SK-N-SH (cell line): ENCODE results near the gene ZNF462. TPM values are rescaled to one million over a fixed set of nuclear protein-coding genes. Genes with fewer than 3 reads are reported as not detected.

ENCODE experiments used
- CTCF ChIA-PET: fragments of 300-600, 350-600 bp; formaldehyde crosslinking; extraction: SDS; loops from one replicate; lab custom pipeline; 2021; lab: Yijun Ruan, JAX
- POLR2A ChIA-PET: fragments of 350-600 bp; sonication (Branson Sonifier 250); formaldehyde crosslinking; extraction: SDS; loops from one replicate; lab custom pipeline; 2020; ENCODE audit warnings: antibody characterized with exemption, inconsistent platforms; lab: Yijun Ruan, JAX
- DNase-seq: peaks from one replicate; pipeline ENCODE4 v3.0.0; 2012
- H2AFZ ChIP-seq: fragments of 200-600 bp; sonication (generic); 2 replicates; pipeline ENCODE4 v1.8.1; 2016; ENCODE audit warnings: antibody characterized with exemption, mild to moderate bottlenecking, low read depth
- H3F3A ChIP-seq: fragments of 200-600 bp; sonication (generic); replicated peaks from 2 replicates; pipeline ENCODE3; 2016; ENCODE audit warnings: antibody characterized with exemption, mild to moderate bottlenecking; ENCODE audit not compliant: insufficient read depth
- H3K27ac ChIP-seq, 2 experiments: fragments of 200-500 bp in 1 of 2; fragments of 200-600 bp in 1 of 2; sonication (Bioruptor generic) in 1 of 2; sonication (generic), shearing (Covaris generic) in 1 of 2; 2 replicates each; pipeline versions ENCODE4 v1.5.1 to v1.6.1; 2014 to 2016; ENCODE audit warnings: low read depth in 2 of 2, inconsistent platforms in 1 of 2, low read length in 1 of 2, mild to moderate bottlenecking in 1 of 2, mixed read lengths in 1 of 2
- H3K27me3 ChIP-seq: fragments of 200-600 bp; sonication (generic), shearing (Covaris generic); 2 replicates; pipeline ENCODE4 v1.6.1; 2016; ENCODE audit warnings: mixed run types; ENCODE audit not compliant: insufficient read depth
- H3K36me3 ChIP-seq, 2 experiments: fragments of 200-500 bp in 1 of 2; fragments of 200-600 bp in 1 of 2; sonication (Bioruptor generic) in 1 of 2; sonication (generic) in 1 of 2; replicated peaks in 1 of 2; 2 replicates each; pipeline versions ENCODE3 to v1.5.1; 2014 to 2016; ENCODE audit warnings: low read length in 1 of 2, mild to moderate bottlenecking in 1 of 2; ENCODE audit not compliant: insufficient read depth in 2 of 2, control insufficient read depth in 1 of 2
- H3K4me1 ChIP-seq, 2 experiments: fragments of 200-500 bp in 1 of 2; fragments of 200-600 bp in 1 of 2; sonication (Bioruptor generic) in 1 of 2; sonication (generic), shearing (Covaris generic) in 1 of 2; 2 replicates each; pipeline versions ENCODE4 v1.5.1 to v1.6.1; 2014 to 2016; ENCODE audit warnings: low read depth in 1 of 2, low read length in 1 of 2, mixed run types in 1 of 2; ENCODE audit not compliant: insufficient read depth in 2 of 2, control insufficient read depth in 1 of 2
- H3K4me2 ChIP-seq: fragments of 200-600 bp; sonication (generic), shearing (Covaris generic); 2 replicates; pipeline ENCODE4 v1.6.1; 2017; ENCODE audit warnings: mixed run types
- H3K4me3 ChIP-seq, 2 experiments: fragments of 200-500 bp in 1 of 2; fragments of 200-600 bp in 1 of 2; sonication (Bioruptor generic) in 1 of 2; sonication (generic), shearing (Covaris generic) in 1 of 2; 2 replicates each; pipeline versions ENCODE4 v1.5.1 to v1.8.1; 2014 to 2016; ENCODE audit warnings: low read depth in 2 of 2, inconsistent platforms in 1 of 2, low read length in 1 of 2, mild to moderate bottlenecking in 1 of 2, mixed read lengths in 1 of 2, moderate library complexity in 1 of 2
- H3K79me2 ChIP-seq: fragments of 200-600 bp; sonication (generic); 2 replicates; pipeline ENCODE4 v1.8.1; 2017; ENCODE audit warnings: mild to moderate bottlenecking; ENCODE audit not compliant: insufficient read depth
- H3K9ac ChIP-seq: fragments of 200-600 bp; sonication (generic); 2 replicates; pipeline ENCODE4 v1.6.1; 2017; ENCODE audit warnings: mixed run types
- H3K9me2 ChIP-seq: fragments of 200-600 bp; sonication (generic); 2 replicates; pipeline ENCODE4 v1.6.1; 2017; ENCODE audit warnings: mixed run types
- H3K9me3 ChIP-seq: fragments of 200-600 bp; sonication (generic); 2 replicates; pipeline ENCODE4 v1.6.1; 2017; ENCODE audit warnings: mixed run types, mild to moderate bottlenecking, moderate library complexity
- H4K20me1 ChIP-seq: fragments of 200-600 bp; sonication (generic); 2 replicates; pipeline ENCODE4 v1.6.1; 2017; ENCODE audit warnings: mild to moderate bottlenecking, mixed run types; ENCODE audit not compliant: insufficient read depth
- CHD2 ChIP-seq: fragments of 150-350 bp; IDR thresholded peaks from 2 replicates; pipeline ENCODE4 v1.6.1; 2018; ENCODE audit warnings: low read length; ENCODE audit not compliant: partially characterized antibody
- EP300 ChIP-seq, 2 experiments: IDR thresholded peaks; 2 replicates each; pipeline versions ENCODE4 v1.4.0 to v1.6.1; 2012; ENCODE audit warnings: borderline replicate concordance in 1 of 2, low read depth in 1 of 2, low read length in 1 of 2
- EZH2phosphoT487 ChIP-seq: fragments of 200-600 bp; sonication (generic); IDR thresholded peaks from 2 replicates; pipeline ENCODE4 v1.6.1; 2017; ENCODE audit warnings: low read depth, mixed run types, mild to moderate bottlenecking, antibody characterized with exemption, moderate library complexity, borderline replicate concordance
- FOXJ3 ChIP-seq: sonication (generic); formaldehyde crosslinking; IDR thresholded peaks from 2 replicates; pipeline ENCODE4 v1.5.1; 2020; ENCODE audit warnings: mild to moderate bottlenecking, missing genetic modification reagents
- GATA2 ChIP-seq: sonication (generic); formaldehyde crosslinking; IDR thresholded peaks from 2 replicates; pipeline ENCODE4 v1.5.0; 2020; ENCODE audit warnings: mild to moderate bottlenecking, missing genetic modification reagents
- JUND ChIP-seq: IDR thresholded peaks from 2 replicates; pipeline ENCODE4 v1.4.0; 2012
- NFIC ChIP-seq: IDR thresholded peaks from 2 replicates; pipeline ENCODE4 v1.4.0; 2012; ENCODE audit warnings: borderline replicate concordance
- POLR2AphosphoS5 ChIP-seq: IDR thresholded peaks from 2 replicates; pipeline ENCODE4 v1.6.1; 2012; ENCODE audit warnings: low read depth, low read length
- RAD21 ChIP-seq: IDR thresholded peaks from 2 replicates; pipeline ENCODE4 v1.6.1; 2012; ENCODE audit warnings: mild to moderate bottlenecking, low read length
- SMC3 ChIP-seq: IDR thresholded peaks from 2 replicates; pipeline ENCODE4 v1.6.1; 2012; ENCODE audit warnings: low read depth, low read length, improper control_type of control experiment
- TAF1 ChIP-seq: IDR thresholded peaks from 2 replicates; pipeline ENCODE4 v1.6.1; 2012; ENCODE audit warnings: low read depth, mild to moderate bottlenecking, low read length, moderate library complexity, borderline replicate concordance
- TCF12 ChIP-seq: IDR thresholded peaks from 2 replicates; pipeline ENCODE4 v1.4.0; 2012
- TEAD4 ChIP-seq: IDR thresholded peaks from 2 replicates; pipeline ENCODE4 v1.4.0; 2012; ENCODE audit warnings: mild to moderate bottlenecking, borderline replicate concordance; ENCODE audit not compliant: insufficient read depth
- YY1 ChIP-seq: IDR thresholded peaks from 2 replicates; pipeline ENCODE4 v1.4.0; 2012; ENCODE audit warnings: low read depth, mild to moderate bottlenecking
- WGBS: methylation state at CpG from one replicate; pipeline ENCODE4 v1.1.6; 2017; ENCODE audit warnings: low lambda C conversion rate; 5-methylcytosine and 5-hydroxymethylcytosine counted together
- polyA plus RNA-seq, 3 experiments: library from polyadenylated mRNA; depleted of rRNA; stranded (reverse); fragments of >200 nt; gene quantifications; 2 replicates each; pipeline ENCODE4 v1.2.3, GENCODE V29; 2012
- TF ChIP-seq, protein P1 (sequence below): IDR thresholded peaks from 2 replicates; pipeline ENCODE4 v1.4.0; 2012; ENCODE audit warnings: low read depth, borderline replicate concordance
- TF ChIP-seq, protein P2 (sequence below): IDR thresholded peaks from 2 replicates; pipeline ENCODE4 v1.4.0; 2012; ENCODE audit warnings: low read depth, borderline replicate concordance

Gene ZNF462
- polyA plus RNA-seq, 1 of the 3 experiments (the other 2 are of a cell fraction) = 5.2 TPM

DNA sequence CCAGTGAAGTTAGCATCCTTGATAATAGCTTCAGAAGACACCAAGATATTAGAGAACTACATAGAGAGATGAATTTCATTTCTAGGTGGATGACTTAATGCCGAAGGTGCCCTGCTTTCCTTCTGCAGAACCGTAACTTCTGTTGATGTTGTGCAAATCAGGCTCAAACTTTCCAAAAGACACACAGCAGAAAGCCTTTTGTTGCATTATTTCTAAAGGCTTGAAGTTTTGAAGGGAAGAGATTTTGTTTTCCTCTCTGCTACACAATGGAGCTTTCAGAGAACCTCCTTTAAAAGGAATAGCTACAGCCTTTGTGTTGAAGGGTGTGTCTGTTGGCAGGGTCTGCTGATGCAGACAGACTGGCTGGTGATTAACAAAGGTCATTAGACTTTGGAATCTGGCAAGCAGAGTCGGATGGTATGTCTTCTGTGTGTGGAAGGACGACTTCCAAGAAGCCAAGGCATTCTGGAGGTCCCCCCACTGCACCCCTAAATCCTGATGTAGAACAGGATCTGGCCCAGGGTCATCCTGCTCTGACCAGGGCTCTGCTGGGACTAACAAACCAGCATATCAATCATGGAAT, 57.8 kb downstream of the ZNF462 start:
- Histone ChIP-seq H3K27me3 (no peaks in the 10 kb centered on the region), H3K9me2 (no peaks in the 10 kb centered on the region), H3F3A (peaks cover 13% of the 10 kb centered on the region), H2AFZ (no peak overlapping the region), H3K4me2 (peak overlapping the region; percentile 22), H3K9me3 (no peaks in the 10 kb centered on the region), H3K79me2 (peaks cover 3% of the 10 kb centered on the region; the same call in 1 of the 2 replicates), H3K9ac (no peak overlapping the region), H3K4me3 (no peak overlapping the region), H3K36me3 (peaks cover 19 to 35% of the 10 kb centered on the region in 2 experiments), H3K27ac (peak overlapping the region; percentile 15 to 95; a peak in 3 of 4 replicates), H4K20me1 (no peaks in the 10 kb centered on the region), H3K4me1 (peaks cover 17 to 28% of the 10 kb centered on the region in 2 experiments; a peak in 3 of 4 replicates)
- ChIA-PET POLR2A (interaction anchor here (0.9 to 1.9 kb wide), 3 partner anchors 15 to 56 kb away, joined by 3 to 5 read pairs (median 4); no protein-coding TSS in a partner anchor), CTCF (interaction anchor here (1.1 to 1.3 kb wide), 2 partner anchors 14 to 59 kb away, joined by 3 read pairs; no protein-coding TSS in a partner anchor)
- 62% methylated on average over 4 of the region's 4 CpGs for WGBS
- TF ChIP-seq JUND = no peak
- no peak for TF ChIP-seq NFIC
- TF ChIP-seq RAD21 = no peak
- TF ChIP-seq SMC3 = no peak
- TF ChIP-seq, protein P1, sequence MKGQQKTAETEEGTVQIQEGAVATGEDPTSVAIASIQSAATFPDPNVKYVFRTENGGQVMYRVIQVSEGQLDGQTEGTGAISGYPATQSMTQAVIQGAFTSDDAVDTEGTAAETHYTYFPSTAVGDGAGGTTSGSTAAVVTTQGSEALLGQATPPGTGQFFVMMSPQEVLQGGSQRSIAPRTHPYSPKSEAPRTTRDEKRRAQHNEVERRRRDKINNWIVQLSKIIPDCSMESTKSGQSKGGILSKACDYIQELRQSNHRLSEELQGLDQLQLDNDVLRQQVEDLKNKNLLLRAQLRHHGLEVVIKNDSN = no peak
- TF ChIP-seq POLR2AphosphoS5 = no peak
- TF ChIP-seq, protein P2, sequence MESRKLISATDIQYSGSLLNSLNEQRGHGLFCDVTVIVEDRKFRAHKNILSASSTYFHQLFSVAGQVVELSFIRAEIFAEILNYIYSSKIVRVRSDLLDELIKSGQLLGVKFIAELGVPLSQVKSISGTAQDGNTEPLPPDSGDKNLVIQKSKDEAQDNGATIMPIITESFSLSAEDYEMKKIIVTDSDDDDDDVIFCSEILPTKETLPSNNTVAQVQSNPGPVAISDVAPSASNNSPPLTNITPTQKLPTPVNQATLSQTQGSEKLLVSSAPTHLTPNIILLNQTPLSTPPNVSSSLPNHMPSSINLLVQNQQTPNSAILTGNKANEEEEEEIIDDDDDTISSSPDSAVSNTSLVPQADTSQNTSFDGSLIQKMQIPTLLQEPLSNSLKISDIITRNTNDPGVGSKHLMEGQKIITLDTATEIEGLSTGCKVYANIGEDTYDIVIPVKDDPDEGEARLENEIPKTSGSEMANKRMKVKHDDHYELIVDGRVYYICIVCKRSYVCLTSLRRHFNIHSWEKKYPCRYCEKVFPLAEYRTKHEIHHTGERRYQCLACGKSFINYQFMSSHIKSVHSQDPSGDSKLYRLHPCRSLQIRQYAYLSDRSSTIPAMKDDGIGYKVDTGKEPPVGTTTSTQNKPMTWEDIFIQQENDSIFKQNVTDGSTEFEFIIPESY = no peak
- TF ChIP-seq TCF12 = no peak
- TF ChIP-seq TAF1 = no peak
- DNase-seq = no peak

DNA sequence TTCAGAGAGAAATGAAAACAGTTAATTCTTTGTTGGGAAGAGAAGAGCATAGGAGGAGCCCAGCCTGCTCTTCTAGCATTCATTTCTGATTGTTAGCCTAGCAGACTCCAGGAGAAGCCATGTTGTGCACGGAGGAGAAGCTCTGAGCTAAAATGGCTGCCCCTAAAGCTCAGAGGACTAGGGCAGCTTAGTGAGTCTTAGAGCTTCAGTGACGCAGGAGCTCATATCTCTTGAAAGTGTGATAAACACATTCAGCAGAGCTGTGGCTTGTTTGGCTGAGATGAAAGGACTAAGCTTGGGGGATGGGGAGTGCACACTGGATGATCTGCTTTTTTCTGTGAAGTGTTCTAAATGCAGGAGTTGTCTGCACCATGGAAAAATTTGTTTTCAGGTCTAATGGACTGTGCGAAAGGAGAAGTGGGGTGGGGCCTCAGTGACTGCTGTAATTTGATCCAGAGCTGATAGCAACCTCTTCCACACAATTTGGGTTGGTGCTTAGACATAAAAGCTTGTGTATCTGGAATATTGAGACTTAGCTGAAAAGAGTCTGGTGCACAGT, 58.5 kb downstream of the ZNF462 start:
- Histone ChIP-seq H3K79me2 (no peaks in the 10 kb centered on the region; the same call in 1 of the 2 replicates), H2AFZ (peak overlapping the region; percentile 15; the same call in 1 of the 2 replicates), H3K36me3 (peaks cover 22 to 42% of the 10 kb centered on the region in 2 experiments), H3K27ac (peak overlapping the region; percentile 15 to 95; a peak in 3 of 4 replicates), H3K4me2 (peak overlapping the region; percentile 22), H3K27me3 (no peaks in the 10 kb centered on the region), H3K4me3 (peak overlapping the region in 1 of 2 experiments; percentile 9; a peak in 1 of 4 replicates), H3K4me1 (peaks cover 17 to 22% of the 10 kb centered on the region in 2 experiments; a peak in 3 of 4 replicates), H3K9me3 (no peaks in the 10 kb centered on the region), H4K20me1 (no peaks in the 10 kb centered on the region), H3K9me2 (no peaks in the 10 kb centered on the region), H3F3A (peaks cover 7% of the 10 kb centered on the region), H3K9ac (no peak overlapping the region)
- CTCF ChIA-PET = interaction anchor here (1.1 kb wide), 1 partner anchor 14 kb away, joined by 3 read pairs; no protein-coding TSS in a partner anchor
- 47% methylated on average over 3 of the region's 3 CpGs for WGBS
- peak; percentile 67 for DNase-seq
- POLR2A ChIA-PET = interaction anchor here (0.9 to 1.9 kb wide), 3 partner anchors 16 to 56 kb away, joined by 3 to 5 read pairs (median 4); no protein-coding TSS in a partner anchor
- TF ChIP-seq GATA2 (peak; percentile 62), FOXJ3 (CRISPR knock-in tag) (0 out of 2 replicates have a peak, but pooled peaks have one; percentile 36), YY1 (peak; percentile 89), TEAD4 (no peak), EP300 (IDR thresholded peaks at IDR 0.05; ENCODE audit: borderline replicate concordance in 1 of 2, low read depth in 1 of 2, low read length in 1 of 2) (peak in 1 of 2 experiments; percentile 10; a peak in 1 of 4 replicates), EZH2phosphoT487 (no peak), CHD2 (peak; percentile 40)
